NCI-H128 (cell line): ENCODE results near the gene RHAG.
"Not testable (repeated sequence)": the region's sequence is repeated elsewhere in the genome, so short reads cannot be mapped to it uniquely, and the experiment has no call there.

Experiments
- DNase-seq: peaks from one replicate; lab custom pipeline; 2025; ENCODE audit not compliant: unreplicated experiment; lab: John Stamatoyannopoulos, UW

RHAG gene

GRCh38 chr6:49636713-49637349 is at the start of gene RHAG:
Gene RHAG, minus strand, starts transcription at chr6:49636839. Its CDS starts 27 bp downstream, at chr6:49636812.
- DNase-seq = no peak

- DNase-seq = no peak
These were observed 40.1 kb upstream of the RHAG start for GRCh38 chr6:49676671-49677281.

- DNase-seq = no peak
These were observed 39.2 kb upstream of the RHAG start for GRCh38 chr6:49675816-49676215.

GRCh38 chr6:49668083-49668511 is 31.5 kb upstream of the RHAG start:
- no peak for DNase-seq

- DNase-seq = no peak
These were observed 30.5 kb upstream of the RHAG start for GRCh38 chr6:49666930-49667757.

GRCh38 chr6:49666480-49666879 is 29.8 kb upstream of the RHAG start:
- no peak for DNase-seq

- no peak for DNase-seq
These were observed 28.2 kb upstream of the RHAG start for GRCh38 chr6:49664817-49665216.

GRCh38 chr6:49664054-49664453 is 27.4 kb upstream of the RHAG start:
- DNase-seq = not testable (repeated sequence)

- DNase-seq = no peak
These were observed 26.2 kb upstream of the RHAG start for GRCh38 chr6:49662892-49663261.

- DNase-seq = no peak
These were observed 25.7 kb upstream of the RHAG start for GRCh38 chr6:49662231-49662891.

- no peak for DNase-seq
These were observed 17.3 kb upstream of the RHAG start for GRCh38 chr6:49653942-49654341.

- no peak for DNase-seq
These were observed 16.8 kb upstream of the RHAG start for GRCh38 chr6:49653438-49653837.

- no peak for DNase-seq
These were observed 14.6 kb upstream of the RHAG start for GRCh38 chr6:49651239-49651638.

- no peak for DNase-seq
These were observed 13.3 kb upstream of the RHAG start for GRCh38 chr6:49649988-49650387.

GRCh38 chr6:49648036-49648435 is 11.4 kb upstream of the RHAG start:
- no peak for DNase-seq

- DNase-seq = no peak
These were observed 10.8 kb upstream of the RHAG start for GRCh38 chr6:49647476-49647875.

- no peak for DNase-seq
These were observed 10.3 kb upstream of the RHAG start for GRCh38 chr6:49646942-49647341.

GRCh38 chr6:49646130-49646824 is 9.6 kb upstream of the RHAG start:
- no peak for DNase-seq

- no peak for DNase-seq
These were observed 8.5 kb upstream of the RHAG start for GRCh38 chr6:49645139-49645538.

- DNase-seq = no peak
These were observed 2.7 kb upstream of the RHAG start for GRCh38 chr6:49639177-49639817.

GRCh38 chr6:49637350-49637731 is 702 bp upstream of the RHAG start:
- DNase-seq = no peak
